ENCODE results near the gene PRKAR1B. TPM values are rescaled to one million over a fixed set of nuclear protein-coding genes. Genes with fewer than 3 reads are reported as not detected.

PRKAR1B gene
- polyA plus RNA-seq, 1 of the 3 experiments (the other 2 are of a cell fraction): 63.7 TPM

- Histone ChIP-seq H3K36me3 (replicated peaks in 1 of 2; ENCODE audit: control insufficient read depth in 1 of 2, insufficient read depth in 2 of 2, low read length in 1 of 2) (no peaks in the 10 kb centered on the region), H3K9me2 (no peaks in the 10 kb centered on the region), H3K9ac (no peak overlapping the region), H3K27ac (ENCODE audit: low read depth in 2 of 2, low read length in 1 of 2) (no peak overlapping the region), H2AFZ (ENCODE audit: low read depth) (no peak overlapping the region), H3F3A (replicated peaks; ENCODE audit: insufficient read depth) (no peaks in the 10 kb centered on the region), H3K4me2 (no peak overlapping the region), H3K4me1 (ENCODE audit: control insufficient read depth in 1 of 2, insufficient read depth in 2 of 2, low read depth in 1 of 2, low read length in 1 of 2) (peaks cover 0 to 6% of the 10 kb centered on the region in 2 experiments; a peak in 1 of 4 replicates), H3K9me3 (no peaks in the 10 kb centered on the region), H3K79me2 (ENCODE audit: insufficient read depth) (no peaks in the 10 kb centered on the region), H3K4me3 (ENCODE audit: low read depth in 2 of 2, low read length in 1 of 2) (no peak overlapping the region), H3K27me3 (ENCODE audit: insufficient read depth) (no peaks in the 10 kb centered on the region), H4K20me1 (ENCODE audit: insufficient read depth) (no peaks in the 10 kb centered on the region)
- ChIA-PET POLR2A (interaction anchor here (0.7 kb wide), 1 partner anchor 98 kb away, joined by 4 read pairs; no protein-coding TSS in a partner anchor), CTCF (interaction anchor here (0.8 kb wide), 1 partner anchor 14 kb away, joined by 4 read pairs; no protein-coding TSS in a partner anchor)
- 92% methylated on average over 39 of the region's 39 CpGs for WGBS (ENCODE audit: low lambda C conversion rate)
- TF ChIP-seq CTCF (IDR thresholded peaks at IDR 0.05) (no peak), MEF2A (IDR thresholded peaks at IDR 0.05; ENCODE audit: borderline replicate concordance, low read depth) (no peak), RXRA (IDR thresholded peaks at IDR 0.05; ENCODE audit: borderline replicate concordance, low read depth) (no peak), GABPA (IDR thresholded peaks at IDR 0.05; ENCODE audit: low read depth) (no peak), JUND (IDR thresholded peaks at IDR 0.05) (no peak), ELF1 (IDR thresholded peaks at IDR 0.05) (no peak), SMC3 (IDR thresholded peaks at IDR 0.05; ENCODE audit: low read depth, low read length) (no peak), GATA2 (CRISPR knock-in tag; IDR thresholded peaks at IDR 0.05) (no peak)
- TF ChIP-seq, protein P1, sequence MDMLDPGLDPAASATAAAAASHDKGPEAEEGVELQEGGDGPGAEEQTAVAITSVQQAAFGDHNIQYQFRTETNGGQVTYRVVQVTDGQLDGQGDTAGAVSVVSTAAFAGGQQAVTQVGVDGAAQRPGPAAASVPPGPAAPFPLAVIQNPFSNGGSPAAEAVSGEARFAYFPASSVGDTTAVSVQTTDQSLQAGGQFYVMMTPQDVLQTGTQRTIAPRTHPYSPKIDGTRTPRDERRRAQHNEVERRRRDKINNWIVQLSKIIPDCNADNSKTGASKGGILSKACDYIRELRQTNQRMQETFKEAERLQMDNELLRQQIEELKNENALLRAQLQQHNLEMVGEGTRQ (IDR thresholded peaks at IDR 0.05; ENCODE audit: borderline replicate concordance, low read depth, low read length): no peak
- TF ChIP-seq, protein P2, sequence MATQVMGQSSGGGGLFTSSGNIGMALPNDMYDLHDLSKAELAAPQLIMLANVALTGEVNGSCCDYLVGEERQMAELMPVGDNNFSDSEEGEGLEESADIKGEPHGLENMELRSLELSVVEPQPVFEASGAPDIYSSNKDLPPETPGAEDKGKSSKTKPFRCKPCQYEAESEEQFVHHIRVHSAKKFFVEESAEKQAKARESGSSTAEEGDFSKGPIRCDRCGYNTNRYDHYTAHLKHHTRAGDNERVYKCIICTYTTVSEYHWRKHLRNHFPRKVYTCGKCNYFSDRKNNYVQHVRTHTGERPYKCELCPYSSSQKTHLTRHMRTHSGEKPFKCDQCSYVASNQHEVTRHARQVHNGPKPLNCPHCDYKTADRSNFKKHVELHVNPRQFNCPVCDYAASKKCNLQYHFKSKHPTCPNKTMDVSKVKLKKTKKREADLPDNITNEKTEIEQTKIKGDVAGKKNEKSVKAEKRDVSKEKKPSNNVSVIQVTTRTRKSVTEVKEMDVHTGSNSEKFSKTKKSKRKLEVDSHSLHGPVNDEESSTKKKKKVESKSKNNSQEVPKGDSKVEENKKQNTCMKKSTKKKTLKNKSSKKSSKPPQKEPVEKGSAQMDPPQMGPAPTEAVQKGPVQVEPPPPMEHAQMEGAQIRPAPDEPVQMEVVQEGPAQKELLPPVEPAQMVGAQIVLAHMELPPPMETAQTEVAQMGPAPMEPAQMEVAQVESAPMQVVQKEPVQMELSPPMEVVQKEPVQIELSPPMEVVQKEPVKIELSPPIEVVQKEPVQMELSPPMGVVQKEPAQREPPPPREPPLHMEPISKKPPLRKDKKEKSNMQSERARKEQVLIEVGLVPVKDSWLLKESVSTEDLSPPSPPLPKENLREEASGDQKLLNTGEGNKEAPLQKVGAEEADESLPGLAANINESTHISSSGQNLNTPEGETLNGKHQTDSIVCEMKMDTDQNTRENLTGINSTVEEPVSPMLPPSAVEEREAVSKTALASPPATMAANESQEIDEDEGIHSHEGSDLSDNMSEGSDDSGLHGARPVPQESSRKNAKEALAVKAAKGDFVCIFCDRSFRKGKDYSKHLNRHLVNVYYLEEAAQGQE (IDR thresholded peaks at IDR 0.05; ENCODE audit: low read depth, low read length): no peak
- DNase-seq: no peak
Observed at GRCh38 chr7:631964-632830, 94.9 kb downstream of the PRKAR1B start.
